Pancreas (tissue), 10 donors: ENCODE data around the gene UBE2G2. TPM values are rescaled to one million over a fixed set of nuclear protein-coding genes. Genes with fewer than 3 reads are reported as not detected.

Experiments used
- ATAC-seq, 4 donors: fragments of 200-7000 bp; cut with Tn5 transposase; one replicate each; pipeline versions ENCODE4 v1.8.0 to v1.9.1; 2020; ENCODE audit warnings: mild to moderate bottlenecking in 4 of 4, moderate library complexity in 4 of 4
- DNase-seq, 6 donors: peaks; one replicate each; pipeline ENCODE4 v3.0.0-alpha.2; 2020
- FAIRE-seq: peaks from 2 replicates; lab custom pipeline; 2012; peaks lifted over from hg19 to GRCh38; lab: Jason Lieb, UNC
- H3K27ac ChIP-seq, 4 donors: fragments of 200-600 bp; sonication (generic); 1 replicate in 3 of 4; 2 replicates in 1 of 4; pipeline versions ENCODE4 v1.5.0 to v1.8.0; 2020
- H3K27me3 ChIP-seq, 4 donors: fragments of 200-600 bp; one replicate each; pipeline ENCODE4 v1.8.0; 2021
- H3K36me3 ChIP-seq, 3 donors: fragments of 200-600 bp; sonication (generic) in 1 of 3; one replicate each; pipeline versions ENCODE4 v1.5.0 to v1.8.0; 2020 to 2021
- H3K4me1 ChIP-seq, 3 donors: fragments of 200-600 bp; one replicate each; pipeline ENCODE4 v1.8.0; 2021
- H3K4me3 ChIP-seq, 4 donors: fragments of 200-600 bp; sonication (generic) in 2 of 4; one replicate each; pipeline versions ENCODE4 v1.5.0 to v1.8.0; 2020 to 2021
- H3K9me3 ChIP-seq, 4 donors: fragments of 200-600 bp; one replicate each; pipeline ENCODE4 v1.8.0; 2021
- WGBS, 2 donors: extraction: QIAGEN DNeasy Blood & Tissue Kit; methylation state at CpG; one replicate each; pipeline ENCODE4 v1.1.7; 2013; 5-methylcytosine and 5-hydroxymethylcytosine counted together
- intact Hi-C, 3 donors: fragments of 100-400 bp; cut with DNase I; formaldehyde crosslinking; loops; one replicate each; pipeline versions ENCODE4 v1.11.1 to v1.14.2; 2022
- polyA plus RNA-seq, 2 donors: library from polyadenylated mRNA; stranded (reverse); fragments of 200-250 nt; gene quantifications; one replicate each; pipeline ENCODE4 v1.2.3, GENCODE V29; 2013
- total RNA-seq, 6 donors: library from RNA; stranded (reverse); fragmentation: NEBNext Ultra II Directional in 4 of 6; extraction: Animal tissue kit (Norgen Biotek cat#: 25700) in 4 of 6; gene quantifications; one replicate each; pipeline versions ENCODE4 v1.2.1 to v1.2.4, GENCODE V29; 2021 to 2023
- TF ChIP-seq, protein P1 (sequence below), 4 donors: fragments of 200-600 bp; sonication (generic) in 3 of 4; IDR thresholded peaks; one replicate each; pipeline versions ENCODE4 v1.5.0 to v1.8.0; 2021; ENCODE audit warnings: antibody characterized with exemption in 4 of 4
- donor health status: healthy with polysubstance abuse.
- donor health status: DM: no; HTN: no; CAD: no; lungs with moderate emphysema.
- donor health status: DM: no; HTN: no; CAD: no.
- donor health status: control.
- donor health status: control.
- donor health status: Bipolar disorder and iron deficiency.
- donor health status: DM: yes; HTN: yes; CAD: no.
- donor health status: DM: no; HTN: no; CAD: no.
- donor health status: DM: no; HTN: no; CAD: no.
- donor health status: DM: yes; HTN: yes; CAD: no.

The UBE2G2 gene
- total and polyA plus RNA-seq, 8 donors, result 30.5 to 53.2 (median 42.2) TPM

- no peak overlapping the region for H3K27ac ChIP-seq
- no peaks in the 10 kb centered on the region for H3K9me3 ChIP-seq
- intact Hi-C loops, result no loop called here
- WGBS, 2 donors, result 66 to 85% methylated on average over 2 of the region's 2 CpGs
- peaks cover 0 to 22% (median 0%) of the 10 kb centered on the region in 4 donors for H3K27me3 ChIP-seq
- ATAC-seq (no peak), FAIRE-seq (no peak), DNase-seq (no peak)
- TF ChIP-seq, protein P1, sequence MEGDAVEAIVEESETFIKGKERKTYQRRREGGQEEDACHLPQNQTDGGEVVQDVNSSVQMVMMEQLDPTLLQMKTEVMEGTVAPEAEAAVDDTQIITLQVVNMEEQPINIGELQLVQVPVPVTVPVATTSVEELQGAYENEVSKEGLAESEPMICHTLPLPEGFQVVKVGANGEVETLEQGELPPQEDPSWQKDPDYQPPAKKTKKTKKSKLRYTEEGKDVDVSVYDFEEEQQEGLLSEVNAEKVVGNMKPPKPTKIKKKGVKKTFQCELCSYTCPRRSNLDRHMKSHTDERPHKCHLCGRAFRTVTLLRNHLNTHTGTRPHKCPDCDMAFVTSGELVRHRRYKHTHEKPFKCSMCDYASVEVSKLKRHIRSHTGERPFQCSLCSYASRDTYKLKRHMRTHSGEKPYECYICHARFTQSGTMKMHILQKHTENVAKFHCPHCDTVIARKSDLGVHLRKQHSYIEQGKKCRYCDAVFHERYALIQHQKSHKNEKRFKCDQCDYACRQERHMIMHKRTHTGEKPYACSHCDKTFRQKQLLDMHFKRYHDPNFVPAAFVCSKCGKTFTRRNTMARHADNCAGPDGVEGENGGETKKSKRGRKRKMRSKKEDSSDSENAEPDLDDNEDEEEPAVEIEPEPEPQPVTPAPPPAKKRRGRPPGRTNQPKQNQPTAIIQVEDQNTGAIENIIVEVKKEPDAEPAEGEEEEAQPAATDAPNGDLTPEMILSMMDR (IDR thresholded peaks at IDR 0.05), result no peak
- H3K36me3 ChIP-seq, result no peaks in the 10 kb centered on the region
- no peak overlapping the region for H3K4me3 ChIP-seq
- H3K4me1 ChIP-seq, result no peaks in the 10 kb centered on the region
Measured at GRCh38 chr21:44720170-44720569, 81.5 kb downstream of the UBE2G2 start.

Other genes starting within 250 kb of the UBE2G2 start
- gene KRTAP10-3, start 243.0 kb downstream of the UBE2G2 start, total RNA-seq, result not detected
- not detected for gene KRTAP10-3, start 243.0 kb downstream of the UBE2G2 start, polyA plus RNA-seq
- not detected for gene KRTAP10-4, start 228.1 kb downstream of the UBE2G2 start, total RNA-seq
- not detected for gene KRTAP10-4, start 228.1 kb downstream of the UBE2G2 start, polyA plus RNA-seq
- gene KRTAP10-5, start 221.2 kb downstream of the UBE2G2 start, total RNA-seq, result not detected
- not detected for gene KRTAP10-5, start 221.2 kb downstream of the UBE2G2 start, polyA plus RNA-seq
- gene KRTAP10-6, start 209.3 kb downstream of the UBE2G2 start, total RNA-seq, result not detected
- gene KRTAP10-6, start 209.3 kb downstream of the UBE2G2 start, polyA plus RNA-seq, result not detected
- not detected for gene KRTAP10-7, start 201.2 kb downstream of the UBE2G2 start, total RNA-seq
- not detected for gene KRTAP10-7, start 201.2 kb downstream of the UBE2G2 start, polyA plus RNA-seq
- not detected for gene KRTAP10-8, start 189.7 kb downstream of the UBE2G2 start, total RNA-seq
- not detected for gene KRTAP10-8, start 189.7 kb downstream of the UBE2G2 start, polyA plus RNA-seq
- gene KRTAP10-9, start 174.7 kb downstream of the UBE2G2 start, total RNA-seq, result not detected
- gene KRTAP10-9, start 174.7 kb downstream of the UBE2G2 start, polyA plus RNA-seq, result not detected
- not detected for gene KRTAP10-10, start 164.5 kb downstream of the UBE2G2 start, total RNA-seq
- not detected for gene KRTAP10-10, start 164.5 kb downstream of the UBE2G2 start, polyA plus RNA-seq
- gene KRTAP10-11, start 155.4 kb downstream of the UBE2G2 start, total RNA-seq, result not detected
- gene KRTAP10-11, start 155.4 kb downstream of the UBE2G2 start, polyA plus RNA-seq, result not detected
- not detected for gene KRTAP12-4, start 147.2 kb downstream of the UBE2G2 start, total RNA-seq
- not detected for gene KRTAP12-4, start 147.2 kb downstream of the UBE2G2 start, polyA plus RNA-seq
- not detected for gene KRTAP12-3, start 143.9 kb downstream of the UBE2G2 start, total RNA-seq
- gene KRTAP12-3, start 143.9 kb downstream of the UBE2G2 start, polyA plus RNA-seq, result not detected
- gene KRTAP12-2, start 134.9 kb downstream of the UBE2G2 start, total RNA-seq, result not detected
- gene KRTAP12-2, start 134.9 kb downstream of the UBE2G2 start, polyA plus RNA-seq, result not detected
- gene KRTAP12-1, start 119.7 kb downstream of the UBE2G2 start, total RNA-seq, result not detected
- not detected for gene KRTAP12-1, start 119.7 kb downstream of the UBE2G2 start, polyA plus RNA-seq
- gene KRTAP10-12, start 104.6 kb downstream of the UBE2G2 start, total RNA-seq, result not detected
- gene KRTAP10-12, start 104.6 kb downstream of the UBE2G2 start, polyA plus RNA-seq, result not detected
- gene TSPEAR, start 90.2 kb downstream of the UBE2G2 start, total RNA-seq, result under 1 TPM in 5 of 6 donors, not detected in 1; 0.05 to 0.31 (median 0.17) TPM
- 1 to 10 TPM in 1 of 2 donors, under 1 TPM in 1; 0.42 to 1.4 TPM for gene TSPEAR, start 90.2 kb downstream of the UBE2G2 start, polyA plus RNA-seq
- 10 to 100 TPM; 17.3 to 29.1 (median 21.7) TPM for gene SUMO3, start 16.2 kb upstream of the UBE2G2 start, total RNA-seq
- gene SUMO3, start 16.2 kb upstream of the UBE2G2 start, polyA plus RNA-seq, result 10 to 100 TPM; 14.0 to 29.1 TPM
- gene PTTG1IP, start 71.9 kb upstream of the UBE2G2 start, total RNA-seq, result 100 to 1,000 TPM in 1 of 6 donors, 10 to 100 TPM in 5; 47.3 to 118 (median 60.6) TPM
- 10 to 100 TPM; 44.9 to 71.0 TPM for gene PTTG1IP, start 71.9 kb upstream of the UBE2G2 start, polyA plus RNA-seq
- 10 to 100 TPM in 3 of 6 donors, 1 to 10 TPM in 3; 1.1 to 88.0 (median 14.8) TPM for gene ITGB2, start 119.1 kb upstream of the UBE2G2 start, total RNA-seq
- gene ITGB2, start 119.1 kb upstream of the UBE2G2 start, polyA plus RNA-seq, result 10 to 100 TPM in 1 of 2 donors, 1 to 10 TPM in 1; 5.1 to 15.1 TPM
- 10 to 100 TPM; 12.3 to 21.7 (median 14.5) TPM for gene SLX9, start 138.2 kb upstream of the UBE2G2 start, total RNA-seq
- 10 to 100 TPM; 10.5 to 12.4 TPM for gene SLX9, start 138.2 kb upstream of the UBE2G2 start, polyA plus RNA-seq